SK-N-MC (cell line): Measurements from ENCODE around the gene ATP1A1.

Experiments
- DNase-seq: peaks from one replicate; pipeline ENCODE4 v3.0.0-alpha.2; 2011; ENCODE audit warnings: low read depth, low spot score
- H3K27ac ChIP-seq: fragments of 200-600 bp; sonication (generic); 2 replicates; pipeline ENCODE4 v1.5.1; 2016; ENCODE audit warnings: mixed run types
- H3K36me3 ChIP-seq: fragments of 200-600 bp; sonication (generic); 2 replicates; pipeline ENCODE4 v1.6.1; 2017; ENCODE audit warnings: antibody characterized with exemption, low read length, mixed read lengths; ENCODE audit not compliant: insufficient read depth
- H3K4me3 ChIP-seq: fragments of 200-600 bp; sonication (generic); 2 replicates; pipeline ENCODE4 v1.5.1; 2016
- H3K9ac ChIP-seq: fragments of 200-600 bp; sonication (generic); 2 replicates; pipeline ENCODE4 v1.8.0; 2017; ENCODE audit warnings: mixed run types, mixed read lengths; ENCODE audit not compliant: insufficient read length
- H3K9me3 ChIP-seq: fragments of 200-600 bp; sonication (generic); 2 replicates; pipeline ENCODE4 v1.6.1; 2017; ENCODE audit warnings: low read depth, mild to moderate bottlenecking, antibody characterized with exemption, low read length, moderate library complexity, mixed read lengths
- EZH2 ChIP-seq: fragments of 200-600 bp; sonication (generic); IDR thresholded peaks from one replicate; pipeline ENCODE4 v1.6.1; 2017; ENCODE audit warnings: antibody characterized with exemption
- FOXP2 ChIP-seq: optimal IDR thresholded peaks from 2 replicates; pipeline ENCODE3; 2011; ENCODE audit warnings: mild to moderate bottlenecking, moderate library complexity; ENCODE audit not compliant: insufficient read depth; ENCODE audit errors: extremely low read length, control extremely low read depth
- POLR2AphosphoS5 ChIP-seq: IDR thresholded peaks from 2 replicates; pipeline ENCODE4 v1.6.1; 2012; ENCODE audit warnings: mild to moderate bottlenecking, low read depth, low read length, borderline replicate concordance

ATP1A1 gene

GRCh38 chr1:116408193-116408592 is 35.1 kb downstream of the ATP1A1 start:
- Histone ChIP-seq H3K36me3 (peaks cover 60% of the 10 kb centered on the region), H3K9me3 (no peaks in the 10 kb centered on the region), H3K9ac (no peak overlapping the region), H3K27ac (0 out of 2 replicates have a peak overlapping the region, but pooled peaks have one; percentile 54), H3K4me3 (no peak overlapping the region)
- no peak for DNase-seq
- no peak for TF ChIP-seq FOXP2
- TF ChIP-seq POLR2AphosphoS5 = no peak
- TF ChIP-seq EZH2 = no peak

- peaks cover 52% of the 10 kb centered on the region for H3K36me3 ChIP-seq
- peak overlapping the region; percentile 63 for H3K27ac ChIP-seq
Measured at GRCh38 chr1:116408803-116409720, 36.0 kb downstream of the ATP1A1 start.

GRCh38 chr1:116409751-116410191 is 36.7 kb downstream of the ATP1A1 start:
- H3K4me3 ChIP-seq = no peak overlapping the region
- TF ChIP-seq POLR2AphosphoS5 (no peak), EZH2 (no peak), FOXP2 (no peak)
- DNase-seq = no peak
- peak overlapping the region; percentile 63 for H3K27ac ChIP-seq
- no peaks in the 10 kb centered on the region for H3K9me3 ChIP-seq
- no peak overlapping the region for H3K9ac ChIP-seq
- peaks cover 44% of the 10 kb centered on the region for H3K36me3 ChIP-seq

More at GRCh38 chr1:116408803-116409720, 36.0 kb downstream of the ATP1A1 start:
- no peaks in the 10 kb centered on the region for H3K9me3 ChIP-seq
- no peak for DNase-seq
- no peak overlapping the region for H3K9ac ChIP-seq
- no peak overlapping the region for H3K4me3 ChIP-seq
- no peak for TF ChIP-seq EZH2
- TF ChIP-seq POLR2AphosphoS5 = no peak
- no peak for TF ChIP-seq FOXP2

DNA sequence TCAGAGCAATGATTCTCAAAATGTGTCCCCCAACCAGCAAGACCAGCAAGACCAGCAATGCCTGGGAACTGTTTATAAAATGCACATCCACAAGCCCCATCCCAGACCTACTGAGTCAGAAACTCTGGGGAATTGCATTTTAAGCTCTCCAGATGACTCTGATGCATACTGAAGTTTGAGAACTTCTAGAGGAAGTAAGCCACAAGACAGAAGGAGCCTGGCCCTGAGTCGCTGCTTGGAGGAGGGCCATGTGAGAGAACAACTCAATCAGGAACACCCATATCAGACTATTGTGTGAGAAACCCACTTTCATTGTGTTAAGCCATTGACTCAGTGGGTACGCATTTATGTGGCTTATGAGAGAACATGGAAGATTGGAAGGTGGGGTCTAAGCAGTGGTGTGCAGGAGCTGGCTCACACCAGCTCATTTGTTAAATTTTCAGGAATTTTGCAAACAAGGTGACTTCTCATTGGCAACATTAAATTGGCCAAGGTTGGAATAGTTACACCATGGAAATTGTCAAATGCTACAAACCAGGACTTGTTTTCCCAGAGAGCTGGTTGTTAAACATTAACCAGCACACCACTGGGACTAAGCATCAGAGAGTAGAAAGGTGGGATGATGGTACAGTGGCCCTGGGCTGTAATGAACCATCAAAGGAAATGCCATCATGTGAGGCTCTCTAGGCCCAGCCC is 38.9 kb downstream of the ATP1A1 start:
- DNase-seq = no peak
- Histone ChIP-seq H3K36me3 (peaks cover 23% of the 10 kb centered on the region), H3K9me3 (no peaks in the 10 kb centered on the region), H3K9ac (no peak overlapping the region), H3K4me3 (no peak overlapping the region), H3K27ac (peak overlapping the region; percentile 43; the same call in 1 of the 2 replicates)
- TF ChIP-seq FOXP2 (no peak), EZH2 (no peak), POLR2AphosphoS5 (peak; percentile 36; the same call in 1 of the 2 replicates)

GRCh38 chr1:116412480-116412798 is 39.4 kb downstream of the ATP1A1 start:
- H3K27ac ChIP-seq = no peak overlapping the region
- H3K9ac ChIP-seq = no peak overlapping the region
- no peaks in the 10 kb centered on the region for H3K9me3 ChIP-seq
- no peak overlapping the region for H3K4me3 ChIP-seq
- TF ChIP-seq FOXP2 (no peak), POLR2AphosphoS5 (no peak), EZH2 (no peak)
- H3K36me3 ChIP-seq = peaks cover 18% of the 10 kb centered on the region
- no peak for DNase-seq

DNA sequence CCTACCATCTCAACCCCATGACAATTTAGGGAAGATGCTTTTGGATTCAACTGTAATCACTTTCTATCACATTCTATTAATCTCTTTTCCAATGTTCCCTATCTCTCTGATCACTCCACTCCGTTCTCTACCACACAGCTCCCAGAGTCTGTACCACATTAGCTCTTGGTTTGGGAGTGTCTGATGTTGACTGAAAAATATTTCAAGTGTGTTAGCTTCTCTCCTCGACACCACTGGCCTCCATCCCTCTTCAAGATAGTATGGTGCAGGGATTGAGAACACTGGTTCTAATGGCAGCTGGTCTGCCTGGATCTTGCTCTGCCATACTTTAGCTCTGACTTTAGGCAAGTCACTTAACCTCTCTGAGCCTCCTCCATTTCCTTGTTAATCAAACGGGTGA is 39.9 kb downstream of the ATP1A1 start:
- H3K27ac ChIP-seq = no peak overlapping the region
- TF ChIP-seq POLR2AphosphoS5 (no peak), FOXP2 (no peak), EZH2 (no peak)
- no peak for DNase-seq
- peaks cover 13% of the 10 kb centered on the region for H3K36me3 ChIP-seq
- H3K9ac ChIP-seq = no peak overlapping the region
- H3K4me3 ChIP-seq = no peak overlapping the region
- no peaks in the 10 kb centered on the region for H3K9me3 ChIP-seq

DNA sequence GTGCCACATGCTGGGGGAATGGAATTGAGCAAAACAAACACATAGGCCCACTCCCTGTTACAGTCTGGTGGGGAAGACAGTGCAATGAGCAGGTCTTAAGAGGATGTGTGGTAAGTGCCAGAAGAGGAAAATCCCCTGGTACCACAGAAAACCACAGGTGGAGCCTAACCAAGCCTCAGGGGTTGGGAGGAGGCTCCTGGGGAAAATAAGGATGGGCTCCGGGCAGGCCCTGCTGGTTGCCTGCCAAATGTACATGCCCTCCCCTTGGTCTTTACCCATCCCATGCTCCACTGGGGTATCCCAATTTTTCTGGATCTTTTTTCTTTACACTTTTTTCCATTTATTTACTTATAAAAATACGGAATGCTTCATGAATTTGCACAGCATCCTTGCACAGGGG is 40.4 kb downstream of the ATP1A1 start:
- TF ChIP-seq EZH2 (no peak), POLR2AphosphoS5 (no peak), FOXP2 (no peak)
- peaks cover 9% of the 10 kb centered on the region for H3K36me3 ChIP-seq
- no peaks in the 10 kb centered on the region for H3K9me3 ChIP-seq
- H3K4me3 ChIP-seq = no peak overlapping the region
- H3K9ac ChIP-seq = no peak overlapping the region
- DNase-seq = no peak
- H3K27ac ChIP-seq = no peak overlapping the region

DNA sequence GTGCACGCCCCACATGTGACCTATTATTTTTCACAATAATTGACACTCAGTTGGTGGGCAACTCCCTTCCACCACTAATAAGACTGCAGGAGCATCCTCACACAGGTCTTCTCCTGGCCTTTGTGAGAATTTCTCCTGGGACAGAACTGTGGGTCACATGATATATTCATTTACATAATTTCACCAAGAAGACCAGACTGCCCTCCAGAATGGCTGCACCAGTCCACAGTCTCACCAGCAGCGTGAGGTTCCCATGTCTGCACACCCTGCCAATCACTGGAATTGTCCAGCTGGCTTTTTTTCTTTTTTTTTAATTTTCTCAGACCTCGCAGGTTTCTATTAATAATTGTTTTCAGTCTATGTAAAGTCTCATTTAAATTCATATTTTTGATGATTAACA is 41.3 kb downstream of the ATP1A1 start:
- no peaks in the 10 kb centered on the region for H3K9me3 ChIP-seq
- no peak overlapping the region for H3K27ac ChIP-seq
- H3K9ac ChIP-seq = no peak overlapping the region

More for the DNA sequence above, 41.3 kb downstream of the ATP1A1 start:
- Histone ChIP-seq H3K4me3 (no peak overlapping the region), H3K36me3 (peaks cover 3% of the 10 kb centered on the region; the same call in 1 of the 2 replicates)
- TF ChIP-seq POLR2AphosphoS5 (no peak), EZH2 (no peak), FOXP2 (no peak)
- DNase-seq = no peak
